Ascending aorta (tissue), 2 donors: ENCODE results near the gene SHANK3. TPM values are rescaled to one million over a fixed set of nuclear protein-coding genes. Genes with fewer than 3 reads are reported as not detected.

Experiments
- DNase-seq, 2 donors: peaks; one replicate each; pipeline ENCODE4 v3.0.0-alpha.2; 2019; ENCODE audit warnings: low spot score in 2 of 2
- H3K27ac ChIP-seq, 2 donors: fragments of 200-600 bp; sonication (generic); one replicate each; pipeline ENCODE4 v1.5.1; 2016 to 2017; ENCODE audit warnings: mild to moderate bottlenecking in 1 of 2
- H3K27me3 ChIP-seq: fragments of 200-600 bp; sonication (generic); one replicate; pipeline ENCODE4 v1.5.1; 2017
- H3K36me3 ChIP-seq, 2 donors: fragments of 200-600 bp; sonication (generic); one replicate each; pipeline ENCODE4 v1.5.1; 2016
- H3K4me1 ChIP-seq, 2 donors: fragments of 200-600 bp; sonication (generic); one replicate each; pipeline ENCODE4 v1.5.1; 2016 to 2017; ENCODE audit warnings: mild to moderate bottlenecking in 1 of 2
- H3K4me3 ChIP-seq, 2 donors: fragments of 200-600 bp; sonication (generic); one replicate each; pipeline ENCODE4 v1.5.1; 2016 to 2017; ENCODE audit warnings: mild to moderate bottlenecking in 1 of 2
- H3K9me3 ChIP-seq, 2 donors: fragments of 200-600 bp; sonication (generic); one replicate each; pipeline ENCODE4 v1.5.1; 2016
- CTCF ChIP-seq, 3 experiments: fragments of 200-600 bp in 2 of 3; fragments of 450-650 bp in 1 of 3; sonication (generic) in 2 of 3; IDR thresholded peaks; one replicate each; pipeline ENCODE4 v1.5.1; 2016 to 2019; ENCODE audit warnings: antibody characterized with exemption in 3 of 3, mild to moderate bottlenecking in 1 of 3, moderate library complexity in 1 of 3
- intact Hi-C: fragments of 100-400 bp; cut with DNase I; formaldehyde crosslinking; loops from one replicate; pipeline ENCODE4 v1.15.1; 2023
- total RNA-seq: library from RNA; depleted of rRNA; stranded (reverse); fragments of >200 nt; gene quantifications from one replicate; pipeline ENCODE4 v1.1.0, GENCODE V29; 2016

The SHANK3 gene
- total RNA-seq, 1 donor from 2014 or later: 128 TPM

- no peaks in the 10 kb centered on the region for H3K27me3 ChIP-seq
- no peak overlapping the region for H3K27ac ChIP-seq
- no peaks in the 10 kb centered on the region for H3K4me1 ChIP-seq
- H3K4me3 ChIP-seq: no peak overlapping the region
- no peaks in the 10 kb centered on the region for H3K9me3 ChIP-seq
- H3K36me3 ChIP-seq: no peaks in the 10 kb centered on the region
- no peak for TF ChIP-seq CTCF (IDR thresholded peaks at IDR 0.05)
- intact Hi-C loops: no loop called here
- no peak for DNase-seq
Observed at GRCh38 chr22:50713571-50714056, 41.0 kb downstream of the SHANK3 start.

GRCh38 chr22:50714150-50714549, 41.5 kb downstream of the SHANK3 start:
- Histone ChIP-seq H3K4me3 (no peak overlapping the region), H3K4me1 (no peaks in the 10 kb centered on the region), H3K9me3 (no peaks in the 10 kb centered on the region), H3K27ac (no peak overlapping the region), H3K27me3 (no peaks in the 10 kb centered on the region), H3K36me3 (no peaks in the 10 kb centered on the region)
- DNase-seq: no peak
- intact Hi-C loops: no loop called here
- no peak for TF ChIP-seq CTCF (IDR thresholded peaks at IDR 0.05)

- Histone ChIP-seq H3K27ac (no peak overlapping the region), H3K27me3 (no peaks in the 10 kb centered on the region), H3K4me3 (no peak overlapping the region), H3K36me3 (no peaks in the 10 kb centered on the region), H3K9me3 (no peaks in the 10 kb centered on the region), H3K4me1 (no peaks in the 10 kb centered on the region)
- intact Hi-C loops: no loop called here
- DNase-seq: no peak
- TF ChIP-seq CTCF (IDR thresholded peaks at IDR 0.05): no peak
Observed at GRCh38 chr22:50714631-50715179, 42.1 kb downstream of the SHANK3 start.

- Histone ChIP-seq H3K4me3 (no peak overlapping the region), H3K27me3 (no peaks in the 10 kb centered on the region), H3K27ac (no peak overlapping the region), H3K36me3 (no peaks in the 10 kb centered on the region), H3K9me3 (no peaks in the 10 kb centered on the region), H3K4me1 (no peaks in the 10 kb centered on the region)
- DNase-seq: no peak
- no peak for TF ChIP-seq CTCF (IDR thresholded peaks at IDR 0.05)
- intact Hi-C loops: no loop called here
Observed at GRCh38 chr22:50715250-50715649, 42.6 kb downstream of the SHANK3 start.

- H3K9me3 ChIP-seq: no peaks in the 10 kb centered on the region
- no peak for DNase-seq
- no peak for TF ChIP-seq CTCF (IDR thresholded peaks at IDR 0.05)
- no peaks in the 10 kb centered on the region for H3K4me1 ChIP-seq
- H3K27ac ChIP-seq: no peak overlapping the region
- H3K27me3 ChIP-seq: no peaks in the 10 kb centered on the region
- H3K4me3 ChIP-seq: no peak overlapping the region
- no peaks in the 10 kb centered on the region for H3K36me3 ChIP-seq
- intact Hi-C loops: no loop called here
Observed at GRCh38 chr22:50715776-50716175, 43.2 kb downstream of the SHANK3 start.
